Mesenteric fat pad (tissue), 1 donor: ENCODE measurements around the gene PNMA8B. TPM values are rescaled to one million over a fixed set of nuclear protein-coding genes. Genes with fewer than 3 reads are reported as not detected.
"Not testable (repeated sequence)": the region's sequence is repeated elsewhere in the genome, so short reads cannot be mapped to it uniquely, and the experiment has no call there.

Experiments used
- DNase-seq: peaks from one replicate; pipeline ENCODE4 v3.0.0-alpha.2; 2020; ENCODE audit warnings: low spot score
- long read RNA-seq: library from polyadenylated mRNA; unstranded; transcript quantifications from one replicate; pipeline ENCODE4 v2.0.0, GENCODE V29; 2020
- total RNA-seq: library from RNA; stranded (reverse); fragmentation: NEBNext Ultra II Directional; extraction: Animal tissue kit (Norgen Biotek cat#: 25700); gene quantifications from one replicate; pipeline ENCODE4 v1.2.1, GENCODE V29; 2021
- donor health status: DM: yes; HTN: yes; CAD: no.

Gene PNMA8B
- 2.5 TPM for total RNA-seq
- long read RNA-seq, full-length matches to known transcripts = 4 of 4 reads
- long read RNA-seq, partial matches to known transcripts = 0 of 4 reads
- long read RNA-seq, other reads (novel, unspliced or antisense) = 0 of 4 reads

GRCh38 chr19:46495786-46496099 lies at the start of gene PNMA8B:
TSS of gene PNMA8B (minus strand) at chr19:46495867. CDS start at chr19:46495465, 402 bp downstream.
- DNase-seq = no peak

- no peak for DNase-seq
Measured at GRCh38 chr19:46544651-46545050, 49.0 kb upstream of the PNMA8B start.

DNA sequence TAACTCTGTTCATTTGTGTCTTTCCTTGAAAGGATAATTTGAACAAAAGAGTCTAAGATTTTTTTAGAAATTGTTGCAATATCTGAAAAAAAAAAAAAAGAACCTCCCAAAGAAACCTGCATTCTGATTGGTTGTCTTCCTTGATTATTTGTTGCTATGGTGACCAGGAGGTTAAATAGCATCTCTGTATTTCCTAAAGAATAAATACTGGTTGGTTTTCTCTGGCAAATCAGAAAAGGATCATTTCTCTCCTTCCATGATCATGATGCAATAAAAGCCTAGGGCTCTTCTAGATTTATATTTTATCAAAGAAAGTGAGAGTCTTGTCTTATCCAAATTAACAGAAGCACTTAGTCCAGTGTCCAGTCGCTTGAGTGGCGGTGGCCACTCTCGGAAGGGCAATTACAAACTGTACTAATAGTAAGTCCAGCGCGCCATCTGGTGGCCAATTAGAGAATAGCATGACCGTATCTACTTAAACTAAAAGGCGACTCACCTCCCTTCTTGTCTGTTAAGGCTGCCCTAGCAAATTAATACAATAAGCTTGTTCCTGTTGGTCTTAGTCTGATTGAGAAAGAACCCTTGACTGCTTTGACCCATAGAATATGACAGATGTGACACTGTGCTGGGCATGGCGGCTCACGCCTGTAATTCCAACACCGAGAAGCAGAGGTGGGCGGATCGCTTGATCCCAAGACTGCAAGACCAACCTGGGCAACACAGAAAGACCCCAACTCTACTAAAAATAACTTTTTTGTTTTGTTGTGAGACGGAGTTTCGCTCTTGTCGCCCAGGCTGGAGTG lies 47.0 kb upstream of the PNMA8B start:
- peak; percentile 94 for DNase-seq

DNA sequence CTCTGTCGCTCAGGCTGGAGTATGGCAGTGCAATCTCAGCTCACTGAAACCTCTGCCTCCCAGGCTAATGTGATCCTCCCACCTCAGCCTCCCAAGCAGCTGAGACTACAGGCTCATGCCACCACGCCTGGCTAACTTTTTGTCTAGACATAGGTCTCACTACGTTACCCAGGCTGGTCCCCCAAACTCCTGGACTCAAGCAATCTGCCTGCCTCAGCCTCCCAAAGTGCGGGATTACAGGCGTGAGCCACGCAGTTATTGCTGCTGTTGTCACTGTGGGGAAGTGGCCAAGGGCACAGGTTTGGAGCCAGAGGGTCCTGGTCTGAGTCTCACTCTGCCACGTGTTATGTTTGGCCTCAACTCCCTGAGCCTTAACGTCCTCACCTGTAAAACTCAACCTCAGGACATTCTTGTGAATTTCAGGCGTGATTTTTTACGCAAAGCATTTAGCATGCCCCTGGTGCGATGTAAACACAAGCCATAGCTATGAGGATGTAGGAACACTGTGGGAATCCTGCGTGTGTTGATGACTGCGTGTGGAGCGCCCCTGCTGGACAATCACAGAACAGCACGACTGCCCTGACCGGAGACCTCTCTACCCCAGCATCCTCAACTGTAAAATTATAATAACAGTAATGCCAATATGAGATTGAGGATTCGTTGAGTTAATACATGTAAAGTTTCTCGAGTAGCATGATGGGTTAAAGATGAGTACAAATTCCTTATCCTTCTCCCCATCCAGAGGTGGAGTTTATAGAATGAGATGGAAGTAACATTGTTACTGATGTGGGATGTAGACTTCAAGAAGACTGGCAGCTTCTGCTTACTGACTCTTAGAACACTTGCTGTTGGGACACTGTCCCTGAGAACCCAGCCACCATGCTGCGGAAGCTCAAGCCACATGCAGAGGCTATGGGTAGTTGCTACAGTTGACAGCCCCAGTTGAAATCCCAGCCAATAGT lies 41.8 kb upstream of the PNMA8B start:
- peak; percentile 72 for DNase-seq

- peak; percentile 45 for DNase-seq
Measured at GRCh38 chr19:46536391-46536790, 40.7 kb upstream of the PNMA8B start.

DNA sequence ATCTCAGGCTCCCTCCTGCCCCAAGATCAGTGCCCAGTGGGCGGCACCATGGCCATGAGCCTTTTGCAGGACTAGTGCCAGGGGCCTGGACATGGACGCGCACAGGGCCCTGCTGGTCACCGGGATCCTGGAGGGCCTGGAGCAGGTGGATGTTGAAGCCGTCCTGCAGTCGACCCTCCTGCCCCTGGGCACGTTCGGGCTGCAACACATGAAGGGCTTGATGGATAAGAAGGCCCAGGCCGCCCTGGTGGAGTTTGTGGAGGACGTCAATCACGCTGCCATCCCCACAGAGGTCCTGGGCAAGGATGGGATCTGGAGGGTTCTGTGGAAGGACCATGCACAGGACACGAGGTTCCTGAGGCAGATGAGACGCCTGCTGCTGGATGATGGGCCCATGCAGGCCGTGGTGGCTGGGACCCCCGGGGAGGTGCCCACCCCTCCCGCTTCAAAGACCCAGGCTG lies 38.0 kb upstream of the PNMA8B start:
- DNase-seq = peak; percentile 68

GRCh38 chr19:46533078-46533620 lies 37.5 kb upstream of the PNMA8B start:
- peak; percentile 59 for DNase-seq

DNA sequence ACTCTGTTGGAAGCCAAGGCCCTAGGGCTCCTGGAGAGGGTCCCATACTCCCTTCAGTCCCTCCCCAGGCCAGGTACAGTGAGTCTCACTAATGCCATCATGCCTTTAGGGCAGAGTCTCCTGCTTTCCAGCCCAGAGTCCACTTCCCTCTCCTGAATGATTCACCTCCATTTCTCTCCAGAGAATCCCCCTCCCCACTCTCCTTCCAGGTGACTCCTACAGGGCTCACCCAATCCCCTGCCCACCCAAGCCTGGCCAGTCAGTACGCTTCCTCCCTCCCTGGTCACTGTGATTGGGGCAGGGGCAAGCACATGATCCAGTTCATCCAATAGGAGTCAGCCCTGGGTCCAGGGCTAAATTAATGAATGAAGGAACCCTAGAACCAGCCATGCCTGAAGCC lies 35.0 kb upstream of the PNMA8B start:
- DNase-seq = peak; percentile 28

- no peak for DNase-seq
Measured at GRCh38 chr19:46529622-46530451, 34.2 kb upstream of the PNMA8B start.

DNA sequence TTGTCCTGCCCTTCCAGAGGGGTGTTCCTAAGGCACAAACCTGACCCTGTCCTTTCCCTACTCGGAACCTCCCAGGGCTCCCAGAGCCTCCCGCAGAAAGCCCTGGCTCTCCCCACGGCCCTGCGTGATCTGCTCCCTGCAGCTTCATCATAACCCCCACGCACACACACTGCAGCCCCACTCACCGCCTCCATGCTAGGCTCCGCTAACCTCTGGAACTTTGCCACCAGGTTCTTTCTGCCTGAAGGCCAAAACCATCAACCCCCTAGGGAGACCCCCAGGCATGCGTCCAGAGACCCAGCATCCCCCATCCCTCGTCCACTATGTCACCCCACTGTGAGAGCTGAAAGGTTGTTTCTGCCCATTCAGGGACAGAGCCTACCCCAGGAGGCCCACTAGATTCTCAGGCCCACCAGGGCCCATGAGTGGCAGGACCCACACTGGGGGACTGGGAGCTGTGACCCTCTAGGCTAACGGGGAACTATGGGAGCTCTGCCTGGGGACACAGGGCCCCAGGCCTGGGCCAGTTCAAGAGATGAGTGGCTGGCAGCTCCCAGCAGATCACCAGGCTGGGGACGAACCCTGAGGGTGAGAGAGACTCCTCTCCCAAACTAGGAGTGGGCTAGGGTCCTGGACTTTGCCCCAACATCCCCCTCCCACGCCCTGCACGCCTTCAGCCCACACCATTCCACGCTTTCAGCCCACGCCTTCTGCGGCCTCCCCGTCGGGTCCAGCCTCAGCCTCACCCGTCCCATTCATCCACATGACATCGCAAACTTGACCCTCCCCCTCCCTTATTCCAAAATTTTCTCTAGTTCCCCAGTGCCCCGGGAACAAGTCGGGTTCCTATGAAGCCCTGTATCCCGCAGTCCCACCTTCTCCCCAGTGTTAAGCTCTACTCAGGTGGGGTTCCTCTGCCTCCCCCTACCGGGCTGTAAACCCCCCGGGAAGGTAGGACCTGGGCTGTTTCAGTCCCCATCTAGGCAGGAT lies 33.2 kb upstream of the PNMA8B start:
- no peak for DNase-seq

DNA sequence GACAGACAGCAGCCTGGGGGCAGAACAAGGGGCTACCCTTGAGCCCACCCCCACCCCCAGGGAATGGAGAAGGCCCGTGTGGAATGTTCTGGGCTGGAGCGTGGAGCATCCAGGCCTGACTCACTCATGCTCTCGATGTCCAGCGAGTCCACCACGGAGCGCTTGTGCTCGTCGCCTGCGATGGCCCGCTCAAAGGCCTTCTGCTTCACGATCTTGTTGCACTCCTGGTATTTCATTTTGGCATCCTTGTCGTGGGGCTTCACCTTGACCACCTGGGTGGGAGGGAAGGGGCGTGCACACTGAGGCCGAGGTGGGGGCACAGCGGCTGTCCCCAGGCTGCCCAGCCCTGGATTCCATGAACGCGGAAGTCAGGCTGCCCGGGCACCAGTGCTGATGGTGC lies 31.1 kb upstream of the PNMA8B start:
- DNase-seq = not testable (repeated sequence)

DNA sequence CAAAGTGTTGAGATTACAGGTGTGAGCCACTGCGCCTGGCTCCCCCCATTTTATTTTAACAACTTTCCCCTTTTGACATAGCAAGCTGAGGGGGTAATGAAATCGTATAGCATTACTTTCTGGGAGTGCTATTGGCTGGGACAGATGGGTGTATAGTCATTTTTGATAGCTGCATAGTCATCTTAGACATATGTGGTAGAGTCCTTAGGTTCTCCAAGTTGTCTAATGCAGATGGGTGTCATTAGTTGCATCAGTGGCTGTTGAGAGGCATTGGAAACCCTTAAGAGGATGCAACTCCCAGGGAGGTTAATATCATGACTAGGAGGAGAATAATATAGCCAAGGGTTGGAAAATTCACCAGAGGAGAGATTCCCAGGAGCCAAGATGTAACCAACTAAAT lies 28.6 kb upstream of the PNMA8B start:
- DNase-seq = no peak

DNA sequence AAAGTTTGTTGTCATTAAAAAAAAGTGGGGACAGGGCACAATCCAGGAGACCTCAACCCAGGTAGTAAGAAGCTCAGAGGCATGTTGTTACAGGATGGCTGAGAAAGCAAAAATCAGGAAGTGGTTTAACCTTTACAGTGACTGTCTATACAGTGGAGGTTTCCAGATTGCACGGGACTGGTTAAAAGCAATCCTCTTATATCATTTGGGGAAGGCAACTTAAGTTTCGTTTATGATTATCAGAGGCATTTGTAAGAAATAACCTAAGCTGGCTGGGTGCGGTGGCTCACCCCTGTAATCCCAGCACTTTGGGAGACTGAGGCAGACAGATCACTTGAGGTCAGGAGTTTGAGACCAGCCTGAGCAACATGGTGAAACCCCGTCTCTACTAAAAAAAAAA lies 27.3 kb upstream of the PNMA8B start:
- DNase-seq = not testable (repeated sequence)

DNA sequence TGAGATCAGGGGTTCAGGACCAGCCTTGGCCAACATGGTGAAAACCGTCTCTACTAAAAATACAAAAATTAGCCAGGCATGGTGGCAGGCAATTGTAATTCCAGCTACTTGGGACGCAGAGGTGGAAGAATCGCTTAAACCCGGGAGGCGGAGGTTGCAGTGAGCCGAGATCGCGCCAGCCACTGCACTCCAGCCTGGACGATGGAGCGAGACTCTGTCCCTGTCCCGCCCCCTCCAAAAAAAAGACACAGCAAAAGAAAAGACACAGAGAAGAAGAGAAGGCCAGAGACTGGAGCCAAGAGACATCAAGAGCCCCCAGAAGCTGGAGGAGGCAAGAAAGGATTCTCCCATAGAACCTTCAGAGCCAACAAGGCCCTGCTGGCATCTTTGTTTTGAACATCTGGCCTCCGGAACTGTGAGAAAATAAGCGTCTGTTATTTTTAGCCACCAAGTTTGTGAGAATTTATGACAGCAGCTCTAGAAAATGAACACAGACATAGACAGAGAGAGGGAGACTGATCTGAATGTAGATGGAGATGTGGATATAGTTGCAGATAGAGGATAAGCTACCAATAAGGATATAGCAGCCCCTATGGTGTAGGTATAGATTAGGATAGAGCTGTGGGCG lies 25.7 kb upstream of the PNMA8B start:
- DNase-seq = no peak

- no peak for DNase-seq
Measured at GRCh38 chr19:46520616-46521015, 24.9 kb upstream of the PNMA8B start.

GRCh38 chr19:46517471-46517870 lies 21.8 kb upstream of the PNMA8B start:
- DNase-seq = no peak

- DNase-seq = no peak
Measured at GRCh38 chr19:46515879-46516350, 20.2 kb upstream of the PNMA8B start.

- DNase-seq = no peak
Measured at GRCh38 chr19:46515290-46515609, 19.6 kb upstream of the PNMA8B start.
